Measurements from ENCODE around the gene KATNB1. TPM values are rescaled to one million over a fixed set of nuclear protein-coding genes. Genes with fewer than 3 reads are reported as not detected.
A peak's percentile ranks its signal among the peaks of the same experiment; 100 is the strongest.

The KATNB1 gene
- total RNA-seq, 4 donors from 2014 or later, result 11.4 to 27.6 (median 26.1) TPM

DNA sequence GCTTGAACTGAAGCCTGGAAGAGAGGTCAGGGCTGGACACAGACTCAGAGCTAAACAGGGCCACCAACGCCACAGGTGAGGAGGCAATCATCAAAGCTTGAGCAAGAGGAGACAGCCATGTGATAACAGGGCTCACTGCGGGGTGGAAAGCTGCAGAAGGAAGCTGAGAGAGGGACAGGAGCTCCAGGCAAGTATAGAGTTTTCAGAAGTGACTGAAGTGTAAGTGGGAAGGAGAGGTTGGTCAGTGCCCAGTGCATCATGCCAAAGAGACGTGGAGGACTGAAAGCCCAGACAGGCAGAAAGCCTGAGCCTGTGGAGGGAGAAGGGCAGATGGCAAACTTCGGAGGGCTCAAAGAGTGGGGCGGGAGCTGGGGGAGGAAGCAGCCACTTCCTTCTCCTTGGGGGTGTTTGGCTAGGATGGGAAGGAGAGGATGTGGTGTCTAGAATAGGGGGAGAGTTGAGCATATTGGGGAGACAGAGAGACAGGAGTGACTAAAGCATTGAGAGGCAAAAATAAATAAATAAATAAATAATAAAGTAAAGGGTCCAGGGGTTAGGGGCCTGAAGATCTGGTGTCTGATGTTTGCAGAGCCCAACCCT lies 64.1 kb downstream of the KATNB1 start:
- Histone ChIP-seq H3K9me3 (no peaks in the 10 kb centered on the region), H3K27ac (peak overlapping the region; percentile 91 to 99 (median 98)), H3K4me3 (replicated peaks in 1 of 3) (no peak overlapping the region), H3K4me1 (peaks cover 77 to 92% of the 10 kb centered on the region in 2 donors), H3K36me3 (peaks cover 0 to 8% of the 10 kb centered on the region in 2 donors), H3K27me3 (no peaks in the 10 kb centered on the region)
- WGBS, 2 donors, result 23 to 33% methylated on average over 4 of the region's 5 CpGs
- peak in 1 of 2 donors; percentile 63 for TF ChIP-seq POLR2A (IDR thresholded peaks at IDR 0.05)
- TF ChIP-seq, protein P1, sequence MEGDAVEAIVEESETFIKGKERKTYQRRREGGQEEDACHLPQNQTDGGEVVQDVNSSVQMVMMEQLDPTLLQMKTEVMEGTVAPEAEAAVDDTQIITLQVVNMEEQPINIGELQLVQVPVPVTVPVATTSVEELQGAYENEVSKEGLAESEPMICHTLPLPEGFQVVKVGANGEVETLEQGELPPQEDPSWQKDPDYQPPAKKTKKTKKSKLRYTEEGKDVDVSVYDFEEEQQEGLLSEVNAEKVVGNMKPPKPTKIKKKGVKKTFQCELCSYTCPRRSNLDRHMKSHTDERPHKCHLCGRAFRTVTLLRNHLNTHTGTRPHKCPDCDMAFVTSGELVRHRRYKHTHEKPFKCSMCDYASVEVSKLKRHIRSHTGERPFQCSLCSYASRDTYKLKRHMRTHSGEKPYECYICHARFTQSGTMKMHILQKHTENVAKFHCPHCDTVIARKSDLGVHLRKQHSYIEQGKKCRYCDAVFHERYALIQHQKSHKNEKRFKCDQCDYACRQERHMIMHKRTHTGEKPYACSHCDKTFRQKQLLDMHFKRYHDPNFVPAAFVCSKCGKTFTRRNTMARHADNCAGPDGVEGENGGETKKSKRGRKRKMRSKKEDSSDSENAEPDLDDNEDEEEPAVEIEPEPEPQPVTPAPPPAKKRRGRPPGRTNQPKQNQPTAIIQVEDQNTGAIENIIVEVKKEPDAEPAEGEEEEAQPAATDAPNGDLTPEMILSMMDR (IDR thresholded peaks at IDR 0.05), result no peak
- peak; percentile 74 to 76 for DNase-seq
- intact Hi-C loops (cut with DNase I), result loop anchor here (10.0 kb wide), 1 partner anchor 195 kb away; no protein-coding TSS in a partner anchor

GRCh38 chr16:57800200-57801097 lies 64.9 kb downstream of the KATNB1 start:
- Histone ChIP-seq H3K27ac (peak overlapping the region; percentile 91 to 99 (median 98)), H3K4me1 (peaks cover 72 to 84% of the 10 kb centered on the region in 2 donors), H3K36me3 (peaks cover 0 to 6% of the 10 kb centered on the region in 2 donors), H3K27me3 (no peaks in the 10 kb centered on the region), H3K9me3 (no peaks in the 10 kb centered on the region), H3K4me3 (replicated peaks in 1 of 3) (peak overlapping the region in 1 of 3 donors; percentile 66)
- DNase-seq, result no peak
- TF ChIP-seq, protein P1 (IDR thresholded peaks at IDR 0.05), result no peak
- TF ChIP-seq POLR2A (IDR thresholded peaks at IDR 0.05), result no peak
- 56 to 65% methylated on average over 12 of the region's 12 CpGs for WGBS, 2 donors
- intact Hi-C loops (cut with DNase I), result loop anchor here (10.0 kb wide), 1 partner anchor 194 kb away; no protein-coding TSS in a partner anchor

GRCh38 chr16:57801098-57801808 lies 65.7 kb downstream of the KATNB1 start:
- 36 to 44% methylated on average over 5 of the region's 5 CpGs for WGBS, 2 donors
- Histone ChIP-seq H3K4me3 (replicated peaks in 1 of 3) (peak overlapping the region; percentile 55 to 66 (median 55)), H3K36me3 (peaks cover 0 to 6% of the 10 kb centered on the region in 2 donors), H3K27me3 (no peaks in the 10 kb centered on the region), H3K27ac (peak overlapping the region; percentile 91 to 99 (median 98)), H3K4me1 (peaks cover 64 to 78% of the 10 kb centered on the region in 2 donors), H3K9me3 (no peaks in the 10 kb centered on the region)
- TF ChIP-seq POLR2A (IDR thresholded peaks at IDR 0.05), result no peak
- TF ChIP-seq, protein P1 (IDR thresholded peaks at IDR 0.05), result peak in 1 of 6 experiments; percentile 8
- intact Hi-C loops (cut with DNase I), result loop anchor here (10.0 kb wide), 1 partner anchor 194 kb away; no protein-coding TSS in a partner anchor
- DNase-seq, result peak in 1 of 2 donors; percentile 37

DNA sequence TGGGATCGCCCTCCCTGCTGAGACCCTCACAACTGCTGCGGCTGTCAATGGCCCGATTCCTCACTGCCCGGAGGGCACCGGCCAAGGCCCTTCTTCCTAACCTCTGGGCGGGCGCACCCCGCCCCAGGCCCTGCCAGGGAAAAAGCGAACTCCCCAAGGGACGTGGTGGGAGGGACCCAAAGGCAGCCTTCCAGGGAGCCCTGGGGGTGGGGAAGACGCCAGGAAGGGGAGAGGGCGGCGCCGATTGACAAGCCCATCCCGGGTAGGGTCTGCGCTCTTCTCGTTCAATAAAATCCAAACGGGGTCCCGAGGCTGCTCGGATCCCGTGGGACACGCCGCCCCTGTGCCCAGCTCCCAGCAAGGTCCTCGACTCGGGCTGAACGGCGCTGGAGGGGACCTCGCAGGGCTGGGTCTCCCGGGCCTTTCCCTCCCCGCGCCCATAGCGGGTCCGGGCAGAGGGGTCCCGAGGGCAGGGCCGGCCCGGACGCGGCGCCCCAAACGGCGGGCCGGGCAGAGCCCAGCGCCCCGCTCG lies 66.3 kb downstream of the KATNB1 start:
- Histone ChIP-seq H3K9me3 (no peaks in the 10 kb centered on the region), H3K4me1 (peaks cover 60 to 78% of the 10 kb centered on the region in 2 donors), H3K27me3 (no peaks in the 10 kb centered on the region), H3K4me3 (replicated peaks in 1 of 3) (peak overlapping the region; percentile 55 to 66 (median 55)), H3K27ac (peak overlapping the region; percentile 91 to 99 (median 98)), H3K36me3 (peaks cover 0 to 6% of the 10 kb centered on the region in 2 donors)
- WGBS, 2 donors, result 1 to 8% methylated on average over 17 to 19 of the region's 45 CpGs
- intact Hi-C loops (cut with DNase I), result loop anchor here (10.0 kb wide), 1 partner anchor 193 kb away; no protein-coding TSS in a partner anchor
- TF ChIP-seq, protein P1 (IDR thresholded peaks at IDR 0.05), result no peak
- peak in 1 of 2 donors; percentile 29 for TF ChIP-seq POLR2A (IDR thresholded peaks at IDR 0.05)
- peak; percentile 73 to 76 for DNase-seq

Data from thyroid gland (tissue), 4 donors.